Activated naive CD8-positive, alpha-beta T cell (primary cell): Measurements from ENCODE around the gene FRMD7.
"Not testable (repeated sequence)": the region's sequence is repeated elsewhere in the genome, so short reads cannot be mapped to it uniquely, and the experiment has no call there.

Source experiments
- H3K27ac Mint-ChIP-seq: one replicate; pipeline ENCODE4 v1.8.0; 2021; ENCODE audit warnings: mixed read lengths
- H3K27me3 Mint-ChIP-seq: one replicate; pipeline ENCODE4 v1.8.0; 2021; ENCODE audit warnings: mixed read lengths
- H3K36me3 Mint-ChIP-seq: one replicate; pipeline ENCODE4 v1.8.0; 2021; ENCODE audit warnings: mixed read lengths
- H3K4me1 Mint-ChIP-seq: one replicate; pipeline ENCODE4 v1.8.0; 2021; ENCODE audit warnings: low read depth, mixed read lengths
- H3K4me3 Mint-ChIP-seq: one replicate; pipeline ENCODE4 v1.8.0; 2021; ENCODE audit warnings: mild to moderate bottlenecking, mixed read lengths
- H3K9me3 Mint-ChIP-seq: one replicate; pipeline ENCODE4 v1.8.0; 2021; ENCODE audit warnings: low read depth, mixed read lengths

FRMD7 gene, protein sequence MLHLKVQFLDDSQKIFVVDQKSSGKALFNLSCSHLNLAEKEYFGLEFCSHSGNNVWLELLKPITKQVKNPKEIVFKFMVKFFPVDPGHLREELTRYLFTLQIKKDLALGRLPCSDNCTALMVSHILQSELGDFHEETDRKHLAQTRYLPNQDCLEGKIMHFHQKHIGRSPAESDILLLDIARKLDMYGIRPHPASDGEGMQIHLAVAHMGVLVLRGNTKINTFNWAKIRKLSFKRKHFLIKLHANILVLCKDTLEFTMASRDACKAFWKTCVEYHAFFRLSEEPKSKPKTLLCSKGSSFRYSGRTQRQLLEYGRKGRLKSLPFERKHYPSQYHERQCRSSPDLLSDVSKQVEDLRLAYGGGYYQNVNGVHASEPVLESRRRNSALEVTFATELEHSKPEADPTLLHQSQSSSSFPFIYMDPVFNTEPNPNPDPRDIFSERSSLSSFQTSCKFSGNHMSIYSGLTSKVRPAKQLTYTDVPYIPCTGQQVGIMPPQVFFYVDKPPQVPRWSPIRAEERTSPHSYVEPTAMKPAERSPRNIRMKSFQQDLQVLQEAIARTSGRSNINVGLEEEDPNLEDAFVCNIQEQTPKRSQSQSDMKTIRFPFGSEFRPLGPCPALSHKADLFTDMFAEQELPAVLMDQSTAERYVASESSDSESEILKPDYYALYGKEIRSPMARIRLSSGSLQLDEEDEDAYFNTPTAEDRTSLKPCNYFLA

DNA sequence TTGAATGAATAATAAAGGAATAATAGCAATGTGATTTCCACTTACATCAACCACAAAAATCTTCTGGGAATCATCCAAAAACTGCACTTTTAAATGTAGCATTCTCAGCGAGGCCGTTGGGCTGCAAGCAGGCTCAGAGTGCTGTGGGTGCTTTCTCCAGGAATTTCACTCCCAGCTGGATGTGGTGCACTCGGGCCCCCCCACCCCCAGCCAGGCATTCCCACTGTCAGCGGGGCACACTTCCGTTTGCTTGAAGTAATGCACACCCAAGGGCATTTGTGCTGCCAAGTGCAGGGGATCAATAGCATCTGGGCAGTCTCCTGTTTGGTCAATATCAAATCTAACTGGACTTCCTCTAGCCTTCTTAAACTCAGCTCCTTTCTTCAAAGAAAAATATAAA is at the start of gene FRMD7:
Gene FRMD7, minus strand, starts transcription at position 278 of the 400 bp plus-strand sequence. Its CDS starts 176 bp downstream, at position 102.
- H3K4me1 Mint-ChIP-seq, result no peaks in the 10 kb centered on the region
- no peaks in the 10 kb centered on the region for H3K9me3 Mint-ChIP-seq
- H3K36me3 Mint-ChIP-seq, result no peaks in the 10 kb centered on the region
- H3K4me3 Mint-ChIP-seq, result no peak within 1 kb of the TSS
- no peaks in the 10 kb centered on the region for H3K27me3 Mint-ChIP-seq
- H3K27ac Mint-ChIP-seq, result no peak within 1 kb of the TSS

GRCh38 chrX:132173647-132174046 is 45.8 kb upstream of the FRMD7 start:
- Mint-ChIP-seq H3K27me3 (peaks cover 2% of the 10 kb centered on the region), H3K27ac (no peak overlapping the region), H3K9me3 (no peaks in the 10 kb centered on the region), H3K4me3 (no peak overlapping the region), H3K4me1 (no peaks in the 10 kb centered on the region), H3K36me3 (no peaks in the 10 kb centered on the region)

DNA sequence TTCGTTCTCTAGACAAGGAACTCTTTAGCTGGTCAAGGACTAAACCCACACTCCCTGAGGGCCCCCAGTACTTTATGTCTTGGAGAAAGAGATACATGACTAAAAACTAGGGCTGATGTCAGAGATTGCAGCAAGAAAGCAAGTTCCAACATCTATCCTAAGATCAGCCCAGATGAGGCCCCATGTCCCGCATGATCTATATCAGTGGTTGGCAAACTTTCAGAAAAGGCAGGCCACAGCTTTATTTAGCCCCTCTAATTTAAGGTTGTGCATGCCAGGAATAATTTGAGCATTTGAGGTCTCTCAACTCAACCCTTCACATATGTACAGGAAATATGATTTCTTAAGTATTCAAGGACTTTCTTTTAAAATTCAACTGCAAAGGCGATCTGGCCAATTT is 44.1 kb upstream of the FRMD7 start:
- Mint-ChIP-seq H3K4me1 (no peaks in the 10 kb centered on the region), H3K27me3 (peaks cover 2% of the 10 kb centered on the region), H3K9me3 (no peaks in the 10 kb centered on the region), H3K27ac (no peak overlapping the region), H3K36me3 (no peaks in the 10 kb centered on the region), H3K4me3 (no peak overlapping the region)

DNA sequence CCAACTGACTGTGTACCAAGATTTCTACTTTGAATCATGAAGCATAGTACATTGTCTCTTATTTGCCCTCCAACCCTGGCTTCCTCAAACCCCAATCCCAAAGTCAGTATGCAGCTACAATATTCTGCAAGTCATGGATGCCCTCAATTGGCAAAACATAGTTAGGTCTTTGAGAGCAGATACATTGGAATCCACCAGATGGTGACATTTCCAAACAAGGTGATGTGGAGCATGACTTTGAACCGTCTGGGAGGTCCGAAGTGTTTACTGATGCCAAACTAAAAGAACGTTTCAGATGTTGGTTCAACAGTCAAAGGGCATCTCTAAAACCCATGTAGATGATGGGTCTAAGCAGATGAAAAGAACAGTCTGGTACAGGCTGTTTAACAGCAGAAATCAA is 43.7 kb upstream of the FRMD7 start:
- Mint-ChIP-seq H3K4me3 (no peak overlapping the region), H3K4me1 (no peaks in the 10 kb centered on the region), H3K36me3 (no peaks in the 10 kb centered on the region), H3K27me3 (peaks cover 2% of the 10 kb centered on the region), H3K9me3 (no peaks in the 10 kb centered on the region), H3K27ac (no peak overlapping the region)

- Mint-ChIP-seq H3K36me3 (no peaks in the 10 kb centered on the region), H3K9me3 (no peaks in the 10 kb centered on the region), H3K27me3 (peaks cover 2% of the 10 kb centered on the region), H3K4me3 (no peak overlapping the region), H3K27ac (no peak overlapping the region), H3K4me1 (no peaks in the 10 kb centered on the region)
These were observed 41.7 kb upstream of the FRMD7 start for GRCh38 chrX:132169554-132169953.

- Mint-ChIP-seq H3K4me3 (no peak overlapping the region), H3K36me3 (no peaks in the 10 kb centered on the region), H3K27ac (no peak overlapping the region), H3K9me3 (no peaks in the 10 kb centered on the region), H3K4me1 (no peaks in the 10 kb centered on the region), H3K27me3 (peaks cover 2% of the 10 kb centered on the region)
These were observed 37.8 kb upstream of the FRMD7 start for GRCh38 chrX:132165651-132166050.

GRCh38 chrX:132165005-132165404 is 37.2 kb upstream of the FRMD7 start:
- H3K36me3 Mint-ChIP-seq, result no peaks in the 10 kb centered on the region
- peaks cover 2% of the 10 kb centered on the region for H3K27me3 Mint-ChIP-seq
- H3K9me3 Mint-ChIP-seq, result no peaks in the 10 kb centered on the region
- H3K27ac Mint-ChIP-seq, result no peak overlapping the region
- no peaks in the 10 kb centered on the region for H3K4me1 Mint-ChIP-seq
- no peak overlapping the region for H3K4me3 Mint-ChIP-seq

DNA sequence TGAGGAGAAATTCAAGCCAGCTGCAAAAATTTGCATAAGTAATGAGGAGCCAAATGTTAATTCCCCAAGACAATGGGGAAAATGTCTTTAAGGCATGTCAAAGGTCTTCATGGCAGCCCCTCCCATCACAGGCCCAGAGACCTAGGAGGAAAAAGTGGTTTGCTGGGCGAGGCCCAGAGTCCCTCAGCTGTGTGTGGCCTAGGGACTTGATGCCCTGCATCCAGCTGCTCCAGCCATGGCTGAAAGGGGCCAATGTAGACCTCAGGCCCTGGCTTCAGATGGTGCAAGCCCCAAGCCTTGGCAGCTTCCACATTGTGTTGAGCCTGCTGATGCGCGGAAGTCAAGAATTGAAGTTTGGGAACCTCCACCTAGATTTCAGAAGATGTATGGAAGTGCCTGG is 35.3 kb upstream of the FRMD7 start:
- not testable (repeated sequence) for H3K4me1 Mint-ChIP-seq, H3K27ac Mint-ChIP-seq, H3K4me3 Mint-ChIP-seq, H3K36me3 Mint-ChIP-seq, H3K9me3 Mint-ChIP-seq, H3K27me3 Mint-ChIP-seq

- no peaks in the 10 kb centered on the region for H3K27me3 Mint-ChIP-seq
- no peaks in the 10 kb centered on the region for H3K4me1 Mint-ChIP-seq
- no peaks in the 10 kb centered on the region for H3K9me3 Mint-ChIP-seq
- H3K27ac Mint-ChIP-seq, result no peak overlapping the region
- H3K4me3 Mint-ChIP-seq, result no peak overlapping the region
- no peaks in the 10 kb centered on the region for H3K36me3 Mint-ChIP-seq
These were observed 25.3 kb upstream of the FRMD7 start for GRCh38 chrX:132153166-132153565.

DNA sequence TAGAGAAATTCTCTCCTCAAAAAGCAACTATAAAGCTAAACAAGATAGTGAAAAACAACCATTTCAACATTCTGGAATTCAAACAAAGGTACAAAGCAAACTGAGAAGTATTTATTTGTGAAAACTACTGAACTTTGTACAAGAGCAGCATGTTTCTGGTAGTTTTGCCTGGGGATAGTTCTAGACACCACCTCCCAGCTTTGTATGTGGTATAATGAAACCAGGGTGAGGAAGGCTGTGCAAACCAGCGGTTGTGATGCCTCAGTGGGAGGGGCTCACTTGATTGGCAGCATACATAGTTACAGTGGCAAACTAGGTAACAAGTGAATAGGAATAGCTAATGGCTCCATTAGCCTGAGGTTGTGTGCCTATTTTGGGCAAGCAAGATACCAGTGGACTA is 18.6 kb upstream of the FRMD7 start:
- no peaks in the 10 kb centered on the region for H3K27me3 Mint-ChIP-seq

DNA sequence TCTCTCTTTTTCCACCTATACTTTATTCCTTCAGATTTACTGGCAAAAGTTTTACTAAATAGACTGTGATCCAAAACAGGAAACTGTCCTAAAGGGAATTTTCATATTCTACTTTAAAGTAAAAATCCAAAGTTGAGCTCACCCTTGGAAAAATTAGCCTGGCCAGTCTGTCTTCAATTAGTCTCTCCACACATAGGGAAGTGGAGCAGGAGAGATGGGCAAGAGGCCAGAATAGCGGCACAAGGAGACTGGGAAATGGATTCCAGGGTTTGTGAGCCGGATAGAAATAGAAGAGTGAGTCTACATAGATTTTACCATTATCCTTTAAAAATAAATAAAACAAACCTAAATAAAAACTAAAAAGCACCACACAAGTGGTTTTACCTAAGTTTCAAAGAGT is 16.2 kb upstream of the FRMD7 start:
- H3K27ac Mint-ChIP-seq, result no peak overlapping the region
- H3K36me3 Mint-ChIP-seq, result no peaks in the 10 kb centered on the region
- no peak overlapping the region for H3K4me3 Mint-ChIP-seq
- H3K4me1 Mint-ChIP-seq, result no peaks in the 10 kb centered on the region
- H3K27me3 Mint-ChIP-seq, result no peaks in the 10 kb centered on the region
- no peaks in the 10 kb centered on the region for H3K9me3 Mint-ChIP-seq

More for the DNA sequence above, 18.6 kb upstream of the FRMD7 start:
- Mint-ChIP-seq H3K27ac (no peak overlapping the region), H3K4me1 (no peaks in the 10 kb centered on the region), H3K9me3 (no peaks in the 10 kb centered on the region), H3K4me3 (no peak overlapping the region), H3K36me3 (no peaks in the 10 kb centered on the region)

GRCh38 chrX:132125906-132126305 is 1.9 kb downstream of the FRMD7 start:
- Mint-ChIP-seq H3K4me3 (no peak overlapping the region), H3K27ac (no peak overlapping the region)

DNA sequence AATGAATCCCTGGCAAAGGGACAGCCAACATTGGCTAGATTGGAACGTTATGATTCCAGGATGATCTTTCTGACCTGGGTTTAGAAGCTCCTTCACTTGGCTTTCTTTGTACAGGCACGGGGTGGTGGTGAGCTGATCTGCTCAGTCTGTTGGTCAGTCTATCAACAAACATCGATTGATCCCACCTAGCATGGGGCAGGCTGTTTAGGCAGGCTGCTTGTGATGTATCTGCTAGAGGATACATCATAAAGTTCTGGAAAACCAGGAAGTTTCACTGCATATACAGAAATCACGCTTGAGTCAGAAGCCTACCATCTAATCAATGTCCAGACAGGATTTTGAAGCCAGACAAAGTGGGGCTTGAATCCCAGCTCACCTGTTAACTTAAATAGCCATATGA is 6.9 kb downstream of the FRMD7 start:
- H3K27ac Mint-ChIP-seq, result no peak overlapping the region
- H3K4me1 Mint-ChIP-seq, result no peaks in the 10 kb centered on the region

More at GRCh38 chrX:132125906-132126305, 1.9 kb downstream of the FRMD7 start:
- Mint-ChIP-seq H3K27me3 (no peaks in the 10 kb centered on the region), H3K9me3 (no peaks in the 10 kb centered on the region), H3K36me3 (no peaks in the 10 kb centered on the region), H3K4me1 (no peaks in the 10 kb centered on the region)

DNA sequence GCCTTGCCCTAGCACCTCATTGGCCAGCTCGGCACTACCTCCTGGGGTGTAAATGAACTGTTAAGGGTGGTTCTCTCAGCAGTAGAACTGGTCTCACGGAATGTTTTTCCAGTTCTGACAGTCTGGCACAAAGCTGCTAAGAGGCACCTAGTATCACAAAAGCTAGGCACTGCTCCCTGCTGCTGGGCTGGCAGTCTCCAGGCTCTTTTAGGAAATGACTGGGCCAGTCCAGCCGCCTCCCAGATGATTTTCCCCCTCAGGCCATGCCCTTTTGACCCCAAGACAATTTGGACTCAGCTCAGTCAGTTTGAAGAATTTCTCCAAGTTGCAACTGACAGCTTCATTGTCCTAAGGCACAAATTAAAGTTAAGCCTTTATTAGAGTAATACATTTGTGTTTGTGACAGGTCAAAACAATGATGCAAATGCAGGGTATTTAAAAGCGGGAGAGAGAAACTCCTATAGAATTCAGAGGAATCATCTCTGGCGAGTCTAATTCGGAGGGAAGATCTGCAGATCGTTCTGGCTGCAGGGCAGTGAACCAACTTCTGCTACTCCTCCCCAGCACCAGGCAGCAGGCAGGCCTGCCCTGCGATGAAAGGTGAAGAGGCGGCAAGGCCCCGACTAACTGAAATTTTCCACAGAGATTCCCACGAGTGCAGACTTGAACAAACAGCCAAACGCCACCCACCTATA is 7.9 kb downstream of the FRMD7 start:
- Mint-ChIP-seq H3K9me3 (no peaks in the 10 kb centered on the region), H3K27ac (no peak overlapping the region), H3K4me3 (no peak overlapping the region), H3K4me1 (no peaks in the 10 kb centered on the region), H3K27me3 (no peaks in the 10 kb centered on the region), H3K36me3 (no peaks in the 10 kb centered on the region)

More for the DNA sequence above, 6.9 kb downstream of the FRMD7 start:
- Mint-ChIP-seq H3K27me3 (no peaks in the 10 kb centered on the region), H3K9me3 (no peaks in the 10 kb centered on the region), H3K36me3 (no peaks in the 10 kb centered on the region), H3K4me3 (no peak overlapping the region)

GRCh38 chrX:132119283-132119682 is 8.5 kb downstream of the FRMD7 start:
- H3K27me3 Mint-ChIP-seq, result no peaks in the 10 kb centered on the region
- no peak overlapping the region for H3K27ac Mint-ChIP-seq
- no peak overlapping the region for H3K4me3 Mint-ChIP-seq
- no peaks in the 10 kb centered on the region for H3K9me3 Mint-ChIP-seq
- no peaks in the 10 kb centered on the region for H3K36me3 Mint-ChIP-seq
- H3K4me1 Mint-ChIP-seq, result peaks cover 3% of the 10 kb centered on the region
